ENCODE results near the gene ARHGAP44. TPM values are rescaled to one million over a fixed set of nuclear protein-coding genes. Genes with fewer than 3 reads are reported as not detected.

The ARHGAP44 gene
- total and polyA plus RNA-seq, 2 of the 8 experiments (the other 6 are each of a cell fraction or from before 2014, with no cell fraction given), result 6.2 to 22.2 TPM

DNA sequence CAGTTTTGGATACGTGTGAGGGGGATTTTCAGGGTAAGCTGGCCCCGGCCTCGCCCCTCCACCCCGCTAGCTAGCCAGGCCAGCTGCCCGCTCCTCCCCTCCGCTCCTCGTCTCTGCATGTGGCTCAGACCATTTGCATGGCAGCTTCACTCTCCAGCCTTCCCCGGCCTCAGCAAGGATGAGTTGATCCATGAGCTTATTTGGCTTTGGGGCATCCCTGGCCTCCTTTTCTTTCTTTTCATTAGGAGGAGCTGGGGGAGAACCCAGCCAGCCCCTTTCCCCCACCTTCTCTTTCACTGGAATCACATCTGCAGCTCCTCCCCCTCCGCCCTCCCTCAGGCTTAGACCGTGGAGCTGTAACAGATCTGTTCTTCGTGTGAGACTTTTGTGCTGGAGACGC, 197.8 kb downstream of the ARHGAP44 start:
- TF ChIP-seq, protein P1, sequence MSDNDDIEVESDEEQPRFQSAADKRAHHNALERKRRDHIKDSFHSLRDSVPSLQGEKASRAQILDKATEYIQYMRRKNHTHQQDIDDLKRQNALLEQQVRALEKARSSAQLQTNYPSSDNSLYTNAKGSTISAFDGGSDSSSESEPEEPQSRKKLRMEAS (IDR thresholded peaks at IDR 0.05), result peak; percentile 24; the same call in 1 of the 2 replicates
- no peak for TF ChIP-seq KDM4A (IDR thresholded peaks at IDR 0.05; ENCODE audit: low read depth, low read length, severe bottlenecking)
- TF ChIP-seq EP300 (IDR thresholded peaks at IDR 0.05; ENCODE audit: borderline replicate concordance in 1 of 2, low read depth in 2 of 2, low read length in 2 of 2), result peak in 1 of 2 experiments; percentile 4; a peak in 1 of 3 replicates
- Histone ChIP-seq H3K9me3 (ENCODE audit: insufficient read depth in 2 of 2, low read depth in 1 of 2, low read length in 1 of 2) (no peaks in the 10 kb centered on the region), H3K4me1 (replicated peaks in 1 of 4; ENCODE audit: control insufficient read depth in 3 of 4, insufficient read depth in 4 of 4, low read length in 3 of 4) (peaks cover 0 to 17% (median 6%) of the 10 kb centered on the region in 4 experiments; a peak in 5 of 7 replicates), H4K91ac (replicated peaks; ENCODE audit: insufficient read length, low read length) (no peak overlapping the region), H3K14ac (ENCODE audit: insufficient read length) (no peak overlapping the region), H3K79me1 (ENCODE audit: low read depth, low read length) (peaks cover 3% of the 10 kb centered on the region; the same call in 1 of the 2 replicates), H4K8ac (ENCODE audit: extremely low read depth, insufficient read depth, low read length) (no peak overlapping the region), H3K9ac (replicated peaks in 1 of 4; ENCODE audit: extremely low read depth in 1 of 4, low read depth in 3 of 4, low read length in 3 of 4) (no peak overlapping the region), H3K18ac (ENCODE audit: extremely low read depth, low read length) (no peak overlapping the region), H3K36me3 (ENCODE audit: control insufficient read depth in 2 of 4, insufficient read depth in 4 of 4, low read length in 3 of 4) (peaks cover 10 to 26% (median 16%) of the 10 kb centered on the region in 4 experiments; a peak in 7 of 8 replicates), H4K20me1 (replicated peaks in 1 of 2; ENCODE audit: control insufficient read depth in 1 of 2, insufficient read depth in 2 of 2, low read length in 2 of 2) (peaks cover 0 to 2% of the 10 kb centered on the region in 2 experiments), H3K4ac (replicated peaks; ENCODE audit: insufficient read length, low read depth, low read length) (no peak overlapping the region), H2BK120ac (replicated peaks; ENCODE audit: low read depth, low read length) (no peak overlapping the region), H3K27ac (ENCODE audit: low read depth, low read length) (no peak overlapping the region), H3K4me2 (ENCODE audit: insufficient read depth in 1 of 2, low read depth in 2 of 2, low read length in 2 of 2) (peak overlapping the region in 1 of 2 experiments; percentile 1; a peak in 1 of 4 replicates), H3K56ac (replicated peaks; ENCODE audit: insufficient read length, low read depth, low read length) (no peak overlapping the region), H2BK12ac (ENCODE audit: low read depth, low read length) (no peak overlapping the region), H3K79me2 (ENCODE audit: control insufficient read depth in 1 of 2, insufficient read depth in 2 of 2, low read length in 2 of 2) (no peaks in the 10 kb centered on the region), H2BK20ac (ENCODE audit: low read length) (no peak overlapping the region), H2BK5ac (ENCODE audit: low read depth, low read length) (no peak overlapping the region), H3K23ac (ENCODE audit: insufficient read length) (no peak overlapping the region), H2AFZ (ENCODE audit: low read length) (no peak overlapping the region), H2AK5ac (ENCODE audit: low read depth, low read length) (no peak overlapping the region), H2BK15ac (ENCODE audit: low read length) (no peak overlapping the region), H3K23me2 (ENCODE audit: low read depth, low read length) (no peaks in the 10 kb centered on the region), H3K27me3 (replicated peaks in 1 of 4; ENCODE audit: control insufficient read depth in 3 of 4, extremely low read depth in 1 of 4, insufficient read depth in 3 of 4, low read length in 3 of 4) (no peaks in the 10 kb centered on the region), H4K5ac (ENCODE audit: insufficient read length, low read depth, low read length) (no peak overlapping the region), H3K4me3 (ENCODE audit: extremely low read depth in 1 of 4, insufficient read depth in 2 of 4, low read depth in 3 of 4, low read length in 4 of 4) (no peak overlapping the region)
- DNase-seq (ENCODE audit: low read depth in 1 of 2, low spot score in 2 of 2) (peak in 1 of 2 experiments; percentile 53), FAIRE-seq (no peak)
- ChIA-PET CTCF (ENCODE audit: partially characterized antibody) (interaction anchor here (0.7 to 3.8 kb wide), 4 partner anchors 14 to 806 kb away, joined by 3 to 18 read pairs (median 3); no protein-coding TSS in a partner anchor), POLR2A (ENCODE audit: partially characterized antibody) (interaction anchor here (0.7 to 3.8 kb wide), 5 partner anchors 9 to 197 kb away, joined by 3 to 27 read pairs (median 5); partner anchors contain the start of genes ARHGAP44 and ELAC2)
- WGBS, 2 experiments (ENCODE audit: extremely low coverage in 1 of 2, insufficient coverage in 1 of 2, insufficient read length in 1 of 2, insufficient replicate concordance in 2 of 2, low coverage in 1 of 2, low lambda C conversion rate in 2 of 2, missing lambda C conversion rate in 1 of 2), result 70% methylated on average over 11 of the region's 12 CpGs; no CpG with 5 or more reads in 1 of the 2 experiments

Measured in H1 (cell line).